Upper lobe of left lung (tissue), 4 donors: ENCODE results near the gene MACC1.

ENCODE experiments used
- CTCF ChIP-seq, 6 experiments: fragments of 450-650 bp in 4 of 6; fragments of 200-600 bp in 2 of 6; sonication (generic) in 2 of 6; IDR thresholded peaks; one replicate each; pipeline ENCODE4 v1.5.1; 2016 to 2019; ENCODE audit warnings: antibody characterized with exemption in 6 of 6
- EP300 ChIP-seq, 4 donors: sonication (generic); formaldehyde crosslinking; IDR thresholded peaks; one replicate each; pipeline ENCODE4 v1.5.1; 2017; ENCODE audit warnings: antibody characterized with exemption in 4 of 4, control low read depth in 2 of 4

- TF ChIP-seq CTCF (IDR thresholded peaks at IDR 0.05) (no peak), EP300 (IDR thresholded peaks at IDR 0.05) (no peak)
These were observed 27.3 kb downstream of the MACC1 start for GRCh38 chr7:20189852-20190251.
